ENCODE results near the gene TOP2B. TPM values are rescaled to one million over a fixed set of nuclear protein-coding genes. Genes with fewer than 3 reads are reported as not detected.
A peak's percentile ranks its signal among the peaks of the same experiment; 100 is the strongest.

TOP2B gene
- total and polyA plus RNA-seq, 4 donors, result 13.5 to 52.9 (median 34.5) TPM

DNA sequence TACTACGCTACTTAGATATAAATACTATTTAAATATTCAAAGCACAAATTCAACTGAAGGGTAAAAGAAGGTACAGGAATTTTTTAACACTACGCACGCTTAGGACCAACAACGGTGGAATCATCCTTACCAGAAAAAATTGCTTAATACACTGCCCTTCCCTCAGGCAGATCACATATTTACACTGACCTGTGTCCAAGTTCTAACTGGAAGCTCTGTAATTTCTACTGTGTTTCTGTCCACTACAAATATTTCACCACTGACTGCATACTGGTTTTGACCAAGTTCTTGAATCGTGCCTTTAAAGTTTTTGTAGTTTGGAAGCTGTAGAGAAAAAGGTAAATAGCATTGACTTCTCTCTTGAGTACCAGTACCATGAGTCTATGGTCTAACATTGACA is 44.2 kb downstream of the TOP2B start (continued):
- peak; percentile 73 for TF ChIP-seq SP1 (IDR thresholded peaks at IDR 0.05)
- TF ChIP-seq YY1 (IDR thresholded peaks at IDR 0.05), result peak; percentile 77
- peak; percentile 97 for TF ChIP-seq FOXA2 (IDR thresholded peaks at IDR 0.05)
- TF ChIP-seq, protein P1, sequence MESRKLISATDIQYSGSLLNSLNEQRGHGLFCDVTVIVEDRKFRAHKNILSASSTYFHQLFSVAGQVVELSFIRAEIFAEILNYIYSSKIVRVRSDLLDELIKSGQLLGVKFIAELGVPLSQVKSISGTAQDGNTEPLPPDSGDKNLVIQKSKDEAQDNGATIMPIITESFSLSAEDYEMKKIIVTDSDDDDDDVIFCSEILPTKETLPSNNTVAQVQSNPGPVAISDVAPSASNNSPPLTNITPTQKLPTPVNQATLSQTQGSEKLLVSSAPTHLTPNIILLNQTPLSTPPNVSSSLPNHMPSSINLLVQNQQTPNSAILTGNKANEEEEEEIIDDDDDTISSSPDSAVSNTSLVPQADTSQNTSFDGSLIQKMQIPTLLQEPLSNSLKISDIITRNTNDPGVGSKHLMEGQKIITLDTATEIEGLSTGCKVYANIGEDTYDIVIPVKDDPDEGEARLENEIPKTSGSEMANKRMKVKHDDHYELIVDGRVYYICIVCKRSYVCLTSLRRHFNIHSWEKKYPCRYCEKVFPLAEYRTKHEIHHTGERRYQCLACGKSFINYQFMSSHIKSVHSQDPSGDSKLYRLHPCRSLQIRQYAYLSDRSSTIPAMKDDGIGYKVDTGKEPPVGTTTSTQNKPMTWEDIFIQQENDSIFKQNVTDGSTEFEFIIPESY (IDR thresholded peaks at IDR 0.05), result peak; percentile 83

GRCh38 chr3:25619382-25619781 is 45.3 kb downstream of the TOP2B start:
- Histone ChIP-seq H3K36me3 (ENCODE audit: control insufficient read depth in 4 of 4, insufficient read depth in 3 of 4, low read depth in 1 of 4, low read length in 3 of 4) (peaks cover 3 to 20% (median 8%) of the 10 kb centered on the region in 4 donors), H3K4me3 (ENCODE audit: low read depth in 1 of 3, low read length in 3 of 3) (no peak overlapping the region), H3K27me3 (ENCODE audit: control insufficient read depth in 4 of 4, insufficient read depth in 4 of 4, low read length in 3 of 4) (no peaks in the 10 kb centered on the region), H3K27ac (ENCODE audit: low read depth in 1 of 2, low read length in 2 of 2) (peak overlapping the region; percentile 38 to 45), H3K9me3 (ENCODE audit: control insufficient read depth in 4 of 4, low read length in 3 of 4) (no peaks in the 10 kb centered on the region), H3K4me1 (ENCODE audit: control insufficient read depth in 4 of 4, insufficient read depth in 4 of 4, low read length in 3 of 4) (peaks cover 4 to 27% (median 17%) of the 10 kb centered on the region in 4 donors), H3K9ac (ENCODE audit: low read depth in 1 of 2, low read length in 2 of 2) (no peak overlapping the region)
- TF ChIP-seq FOXA2 (IDR thresholded peaks at IDR 0.05) (no peak), EGR1 (IDR thresholded peaks at IDR 0.05; ENCODE audit: low read depth in 2 of 2) (no peak), NR2F2 (IDR thresholded peaks at IDR 0.05) (no peak)
- no peak for DNase-seq (ENCODE audit: low spot score)

GRCh38 chr3:25618028-25618427 is 46.7 kb downstream of the TOP2B start:
- H3K36me3 ChIP-seq (ENCODE audit: control insufficient read depth in 4 of 4, insufficient read depth in 3 of 4, low read depth in 1 of 4, low read length in 3 of 4), result peaks cover under 1 to 9% (median 3%) of the 10 kb centered on the region in 4 donors
- TF ChIP-seq RAD21 (IDR thresholded peaks at IDR 0.05) (no peak), HNF4G (IDR thresholded peaks at IDR 0.05) (no peak), GABPA (IDR thresholded peaks at IDR 0.05 in 1 of 2, conservative IDR thresholded peaks at IDR 0.05 in 1 of 2) (no peak), TAF1 (conservative IDR thresholded peaks at IDR 0.05) (no peak), SP1 (IDR thresholded peaks at IDR 0.05) (no peak), HNF4A (conservative IDR thresholded peaks at IDR 0.05) (peak; percentile 33 to 59), FOXA1 (IDR thresholded peaks at IDR 0.05) (no peak), YY1 (IDR thresholded peaks at IDR 0.05) (no peak), NR2F2 (IDR thresholded peaks at IDR 0.05) (no peak), RXRA (IDR thresholded peaks at IDR 0.05) (peak in 1 of 2 donors; percentile 32), JUND (IDR thresholded peaks at IDR 0.05) (peak in 1 of 2 donors; percentile 40), FOXA2 (IDR thresholded peaks at IDR 0.05) (peak; percentile 14), REST (IDR thresholded peaks at IDR 0.05) (no peak), MAX (IDR thresholded peaks at IDR 0.05) (peak; percentile 7), EGR1 (IDR thresholded peaks at IDR 0.05; ENCODE audit: low read depth in 2 of 2) (no peak)
- TF ChIP-seq, protein P2, sequence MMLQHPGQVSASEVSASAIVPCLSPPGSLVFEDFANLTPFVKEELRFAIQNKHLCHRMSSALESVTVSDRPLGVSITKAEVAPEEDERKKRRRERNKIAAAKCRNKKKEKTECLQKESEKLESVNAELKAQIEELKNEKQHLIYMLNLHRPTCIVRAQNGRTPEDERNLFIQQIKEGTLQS (IDR thresholded peaks at IDR 0.05), result no peak
- TF ChIP-seq, protein P3, sequence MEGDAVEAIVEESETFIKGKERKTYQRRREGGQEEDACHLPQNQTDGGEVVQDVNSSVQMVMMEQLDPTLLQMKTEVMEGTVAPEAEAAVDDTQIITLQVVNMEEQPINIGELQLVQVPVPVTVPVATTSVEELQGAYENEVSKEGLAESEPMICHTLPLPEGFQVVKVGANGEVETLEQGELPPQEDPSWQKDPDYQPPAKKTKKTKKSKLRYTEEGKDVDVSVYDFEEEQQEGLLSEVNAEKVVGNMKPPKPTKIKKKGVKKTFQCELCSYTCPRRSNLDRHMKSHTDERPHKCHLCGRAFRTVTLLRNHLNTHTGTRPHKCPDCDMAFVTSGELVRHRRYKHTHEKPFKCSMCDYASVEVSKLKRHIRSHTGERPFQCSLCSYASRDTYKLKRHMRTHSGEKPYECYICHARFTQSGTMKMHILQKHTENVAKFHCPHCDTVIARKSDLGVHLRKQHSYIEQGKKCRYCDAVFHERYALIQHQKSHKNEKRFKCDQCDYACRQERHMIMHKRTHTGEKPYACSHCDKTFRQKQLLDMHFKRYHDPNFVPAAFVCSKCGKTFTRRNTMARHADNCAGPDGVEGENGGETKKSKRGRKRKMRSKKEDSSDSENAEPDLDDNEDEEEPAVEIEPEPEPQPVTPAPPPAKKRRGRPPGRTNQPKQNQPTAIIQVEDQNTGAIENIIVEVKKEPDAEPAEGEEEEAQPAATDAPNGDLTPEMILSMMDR (IDR thresholded peaks at IDR 0.05; ENCODE audit: low read depth, low read length, missing input control), result no peak
- TF ChIP-seq, protein P1 (IDR thresholded peaks at IDR 0.05), result no peak

More at GRCh38 chr3:25618028-25618427, 46.7 kb downstream of the TOP2B start:
- H3K27ac ChIP-seq (ENCODE audit: low read depth in 1 of 2, low read length in 2 of 2), result peak overlapping the region; percentile 12 to 51
- no peaks in the 10 kb centered on the region for H3K27me3 ChIP-seq (ENCODE audit: control insufficient read depth in 4 of 4, insufficient read depth in 4 of 4, low read length in 3 of 4)
- no peaks in the 10 kb centered on the region for H3K9me3 ChIP-seq (ENCODE audit: control insufficient read depth in 4 of 4, low read length in 3 of 4)
- DNase-seq (ENCODE audit: low spot score), result no peak
- H3K4me3 ChIP-seq (ENCODE audit: low read depth in 1 of 3, low read length in 3 of 3), result no peak overlapping the region
- no peak overlapping the region for H3K9ac ChIP-seq (ENCODE audit: low read depth in 1 of 2, low read length in 2 of 2)
- H3K4me1 ChIP-seq (ENCODE audit: control insufficient read depth in 4 of 4, insufficient read depth in 4 of 4, low read length in 3 of 4), result peaks cover 4 to 27% (median 18%) of the 10 kb centered on the region in 4 donors
